Activated naive CD4-positive, alpha-beta T cell treated with anti-CD3 and anti-CD28 coated beads for 36 hours (primary cell): ENCODE data around the gene AP4S1. TPM values are rescaled to one million over a fixed set of nuclear protein-coding genes. Genes with fewer than 3 reads are reported as not detected.
"Not testable (repeated sequence)": the region's sequence is repeated elsewhere in the genome, so short reads cannot be mapped to it uniquely, and the experiment has no call there.

Source experiments
- CTCF ChIA-PET: fragments of 350-600 bp; sonication (Branson Sonifier 250); formaldehyde crosslinking; loops from one replicate; lab custom pipeline; 2021; ENCODE audit warnings: antibody characterized with exemption; lab: Charles Lee
- DNase-seq: peaks from one replicate; pipeline ENCODE4 v3.0.0-alpha.2; 2020
- H3K27ac Mint-ChIP-seq: one replicate; pipeline ENCODE4 v1.8.0; 2021; ENCODE audit warnings: mild to moderate bottlenecking, mixed read lengths
- H3K27me3 Mint-ChIP-seq: one replicate; pipeline ENCODE4 v1.8.0; 2021; ENCODE audit warnings: low read depth, mixed read lengths
- H3K36me3 Mint-ChIP-seq: one replicate; pipeline ENCODE4 v1.8.0; 2021; ENCODE audit warnings: low read depth, mixed read lengths
- H3K4me1 Mint-ChIP-seq: one replicate; pipeline ENCODE4 v1.8.0; 2021; ENCODE audit warnings: low read depth, mixed read lengths
- H3K4me3 Mint-ChIP-seq: one replicate; pipeline ENCODE4 v1.8.0; 2021; ENCODE audit warnings: mild to moderate bottlenecking, moderate library complexity, mixed read lengths
- H3K9me3 Mint-ChIP-seq: one replicate; pipeline ENCODE4 v1.8.0; 2021; ENCODE audit warnings: mixed read lengths
- intact Hi-C: fragments of 100-400 bp; cut with micrococcal nuclease; formaldehyde crosslinking; loops from one replicate; pipeline ENCODE4 v1.15.1; 2023
- total RNA-seq, 2 experiments: library from RNA; stranded (reverse); gene quantifications; one replicate each; pipeline ENCODE4 v1.2.3, GENCODE V29; 2021

AP4S1 gene
- total RNA-seq, 2 experiments from 2014 or later, result 1.6 to 2.9 TPM

- no peak overlapping the region for H3K27ac Mint-ChIP-seq
- no peaks in the 10 kb centered on the region for H3K27me3 Mint-ChIP-seq
- no peaks in the 10 kb centered on the region for H3K9me3 Mint-ChIP-seq
- CTCF ChIA-PET, result interaction anchor here (0.6 kb wide), 1 partner anchor 27 kb away, joined by 4 read pairs; no protein-coding TSS in a partner anchor
- peaks cover 57% of the 10 kb centered on the region for H3K4me1 Mint-ChIP-seq
- no peak for DNase-seq
- no peak overlapping the region for H3K4me3 Mint-ChIP-seq
- peaks cover 4% of the 10 kb centered on the region for H3K36me3 Mint-ChIP-seq
- intact Hi-C loops, result loop anchor here (5.0 kb wide), 1 partner anchor 98 kb away; no protein-coding TSS in a partner anchor
These were observed 3.8 kb downstream of the AP4S1 start for GRCh38 chr14:31029016-31029970.

GRCh38 chr14:31030469-31030868 is 5.0 kb downstream of the AP4S1 start:
- H3K4me1 Mint-ChIP-seq, result peaks cover 50% of the 10 kb centered on the region
- CTCF ChIA-PET, result no interaction called here

GRCh38 chr14:31036552-31036951 is 11.1 kb downstream of the AP4S1 start:
- no peak overlapping the region for H3K4me3 Mint-ChIP-seq
- peaks cover 15% of the 10 kb centered on the region for H3K4me1 Mint-ChIP-seq
- intact Hi-C loops, result no loop called here
- H3K27ac Mint-ChIP-seq, result no peak overlapping the region
- CTCF ChIA-PET, result no interaction called here
- no peaks in the 10 kb centered on the region for H3K27me3 Mint-ChIP-seq
- DNase-seq, result no peak
- H3K36me3 Mint-ChIP-seq, result peaks cover 6% of the 10 kb centered on the region
- H3K9me3 Mint-ChIP-seq, result no peaks in the 10 kb centered on the region

More at GRCh38 chr14:31030469-31030868, 5.0 kb downstream of the AP4S1 start:
- intact Hi-C loops, result no loop called here
- Mint-ChIP-seq H3K27ac (no peak overlapping the region), H3K4me3 (no peak overlapping the region), H3K27me3 (no peaks in the 10 kb centered on the region), H3K36me3 (peaks cover 1% of the 10 kb centered on the region), H3K9me3 (no peaks in the 10 kb centered on the region)
- no peak for DNase-seq

GRCh38 chr14:31037709-31038221 is 12.3 kb downstream of the AP4S1 start:
- Mint-ChIP-seq H3K27ac (no peak overlapping the region), H3K36me3 (peaks cover 6% of the 10 kb centered on the region), H3K27me3 (no peaks in the 10 kb centered on the region), H3K9me3 (no peaks in the 10 kb centered on the region), H3K4me3 (no peak overlapping the region), H3K4me1 (peaks cover 5% of the 10 kb centered on the region)
- CTCF ChIA-PET, result interaction anchor here (0.6 to 1.1 kb wide), 3 partner anchors 56 to 323 kb away, joined by 3 to 4 read pairs (median 3); no protein-coding TSS in a partner anchor
- intact Hi-C loops, result no loop called here
- no peak for DNase-seq

GRCh38 chr14:31038521-31039166 is 13.2 kb downstream of the AP4S1 start:
- Mint-ChIP-seq H3K9me3 (no peaks in the 10 kb centered on the region), H3K4me1 (peaks cover 3% of the 10 kb centered on the region), H3K4me3 (no peak overlapping the region), H3K27me3 (no peaks in the 10 kb centered on the region), H3K36me3 (peaks cover 6% of the 10 kb centered on the region), H3K27ac (no peak overlapping the region)
- CTCF ChIA-PET, result interaction anchor here (0.7 to 1.1 kb wide), 2 partner anchors 125 to 135 kb away, joined by 3 to 4 read pairs; no protein-coding TSS in a partner anchor
- intact Hi-C loops, result no loop called here
- DNase-seq, result no peak

GRCh38 chr14:31042300-31042699 is 16.9 kb downstream of the AP4S1 start:
- DNase-seq, result no peak
- CTCF ChIA-PET, result no interaction called here
- intact Hi-C loops, result no loop called here
- Mint-ChIP-seq H3K27ac (no peak overlapping the region), H3K27me3 (no peaks in the 10 kb centered on the region), H3K4me1 (peaks cover 5% of the 10 kb centered on the region), H3K4me3 (no peak overlapping the region), H3K36me3 (peaks cover under 1% of the 10 kb centered on the region), H3K9me3 (no peaks in the 10 kb centered on the region)

- H3K36me3 Mint-ChIP-seq, H3K27me3 Mint-ChIP-seq, H3K9me3 Mint-ChIP-seq, H3K27ac Mint-ChIP-seq, H3K4me1 Mint-ChIP-seq, H3K4me3 Mint-ChIP-seq, DNase-seq, intact Hi-C loops: not testable (repeated sequence)
- CTCF ChIA-PET, result interaction anchor here (0.6 to 0.7 kb wide), 2 partner anchors 15 to 674 kb away, joined by 3 read pairs; no protein-coding TSS in a partner anchor
These were observed 17.4 kb downstream of the AP4S1 start for GRCh38 chr14:31042893-31043292.

GRCh38 chr14:31043379-31043778 is 17.9 kb downstream of the AP4S1 start:
- no peaks in the 10 kb centered on the region for H3K36me3 Mint-ChIP-seq
- CTCF ChIA-PET, result interaction anchor here (0.6 kb wide), 1 partner anchor 673 kb away, joined by 3 read pairs; no protein-coding TSS in a partner anchor
- peaks cover 5% of the 10 kb centered on the region for H3K4me1 Mint-ChIP-seq
- DNase-seq, result no peak
- intact Hi-C loops, result no loop called here
- no peaks in the 10 kb centered on the region for H3K9me3 Mint-ChIP-seq
- no peaks in the 10 kb centered on the region for H3K27me3 Mint-ChIP-seq
- H3K27ac Mint-ChIP-seq, result no peak overlapping the region
- H3K4me3 Mint-ChIP-seq, result no peak overlapping the region

GRCh38 chr14:31045501-31046080 is 20.1 kb downstream of the AP4S1 start:
- intact Hi-C loops, result no loop called here
- Mint-ChIP-seq H3K27me3 (no peaks in the 10 kb centered on the region), H3K9me3 (no peaks in the 10 kb centered on the region), H3K27ac (no peak overlapping the region), H3K36me3 (no peaks in the 10 kb centered on the region), H3K4me3 (no peak overlapping the region), H3K4me1 (peaks cover 5% of the 10 kb centered on the region)
- CTCF ChIA-PET, result no interaction called here
- DNase-seq, result no peak

GRCh38 chr14:31047503-31047902 is 22.1 kb downstream of the AP4S1 start:
- intact Hi-C loops, result no loop called here
- no peaks in the 10 kb centered on the region for H3K36me3 Mint-ChIP-seq
- no peak overlapping the region for H3K27ac Mint-ChIP-seq
- DNase-seq, result no peak
- no peaks in the 10 kb centered on the region for H3K9me3 Mint-ChIP-seq
- no peaks in the 10 kb centered on the region for H3K27me3 Mint-ChIP-seq
- H3K4me3 Mint-ChIP-seq, result no peak overlapping the region
- H3K4me1 Mint-ChIP-seq, result peaks cover 5% of the 10 kb centered on the region
- CTCF ChIA-PET, result interaction anchor here (0.7 kb wide), 1 partner anchor 52 kb away, joined by 4 read pairs; no protein-coding TSS in a partner anchor

- Mint-ChIP-seq H3K4me1 (peaks cover 5% of the 10 kb centered on the region), H3K9me3 (no peaks in the 10 kb centered on the region), H3K4me3 (no peak overlapping the region), H3K27me3 (no peaks in the 10 kb centered on the region), H3K36me3 (no peaks in the 10 kb centered on the region), H3K27ac (no peak overlapping the region)
- CTCF ChIA-PET, result no interaction called here
- intact Hi-C loops, result no loop called here
- no peak for DNase-seq
These were observed 25.6 kb downstream of the AP4S1 start for GRCh38 chr14:31051023-31051422.

GRCh38 chr14:31051511-31051910 is 26.1 kb downstream of the AP4S1 start:
- CTCF ChIA-PET, result no interaction called here
- H3K4me1 Mint-ChIP-seq, result peaks cover 5% of the 10 kb centered on the region
- H3K36me3 Mint-ChIP-seq, result no peaks in the 10 kb centered on the region
- no peaks in the 10 kb centered on the region for H3K27me3 Mint-ChIP-seq
- intact Hi-C loops, result no loop called here
- H3K9me3 Mint-ChIP-seq, result no peaks in the 10 kb centered on the region
- no peak for DNase-seq
- H3K4me3 Mint-ChIP-seq, result no peak overlapping the region
- no peak overlapping the region for H3K27ac Mint-ChIP-seq
